ENCODE results near the gene NMT2.

NMT2 gene

DNA sequence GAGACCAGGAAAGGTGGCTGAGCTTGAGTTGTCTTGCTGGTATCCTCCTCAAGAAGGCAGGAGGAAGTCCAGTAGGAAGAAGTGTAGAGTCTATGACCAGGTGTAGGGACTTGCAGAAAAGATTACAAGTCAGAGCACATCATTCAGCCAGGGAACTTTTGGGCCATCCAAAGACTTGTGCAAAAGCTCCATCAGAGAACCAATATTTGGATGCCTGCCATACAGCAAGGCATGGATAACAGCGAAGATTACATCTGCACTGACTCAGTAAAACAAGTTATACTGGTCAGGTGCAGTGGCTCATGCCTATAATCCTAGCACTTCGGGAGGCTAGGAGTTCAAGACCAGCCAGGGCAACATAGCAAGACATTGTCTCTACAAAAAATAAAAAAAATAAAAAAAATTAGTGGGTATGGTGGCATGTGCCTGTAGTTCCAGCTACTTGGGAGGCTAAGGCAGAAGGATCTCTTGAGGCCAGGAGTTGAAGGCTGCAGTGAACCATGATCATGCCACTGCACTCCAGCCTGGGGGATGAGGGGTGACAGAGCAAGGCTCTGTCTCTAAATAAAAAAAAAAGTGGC lies 13.2 kb upstream of the NMT2 start:
- DNase-seq (ENCODE audit: low spot score), result no peak

DNA sequence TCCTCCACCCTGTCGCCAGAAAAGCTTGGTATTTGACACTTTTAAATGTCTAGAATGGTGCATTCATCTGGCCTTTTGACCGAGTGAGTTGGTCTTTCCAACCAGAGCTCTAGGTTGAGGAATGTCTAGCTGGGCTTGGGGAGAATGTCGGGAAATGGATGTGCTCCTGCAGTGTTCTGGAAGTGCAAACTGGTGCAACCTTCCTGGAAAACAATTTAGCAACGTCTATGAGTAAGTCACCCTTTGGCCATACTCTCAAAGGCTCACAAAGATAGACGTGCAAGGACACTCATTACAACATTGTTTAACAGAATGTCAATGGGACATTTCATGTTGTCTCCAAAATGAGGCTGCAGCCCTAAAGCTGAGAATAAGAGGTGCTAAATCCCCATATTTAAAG lies 12.2 kb upstream of the NMT2 start:
- DNase-seq (ENCODE audit: low spot score), result no peak

DNA sequence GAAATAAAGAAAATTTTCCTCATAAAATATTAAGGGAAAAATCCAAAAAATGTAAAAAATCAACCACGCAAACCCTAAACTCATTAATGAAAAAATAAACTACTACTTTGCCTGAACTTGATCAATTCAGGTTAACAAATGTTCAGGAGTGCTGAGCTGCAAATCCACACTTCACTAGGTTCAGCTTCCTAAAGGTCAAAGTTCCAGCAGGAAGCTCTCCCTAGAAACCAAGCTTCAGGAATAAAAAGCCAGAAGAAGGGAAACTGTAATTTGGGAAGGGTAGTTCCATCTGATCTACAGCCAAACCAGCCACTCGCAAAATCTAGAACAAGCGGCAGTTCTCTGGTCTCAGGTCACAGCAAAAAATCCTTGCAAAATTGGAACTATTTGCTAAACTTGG lies 7.8 kb upstream of the NMT2 start:
- no peak for DNase-seq (ENCODE audit: low spot score)

DNA sequence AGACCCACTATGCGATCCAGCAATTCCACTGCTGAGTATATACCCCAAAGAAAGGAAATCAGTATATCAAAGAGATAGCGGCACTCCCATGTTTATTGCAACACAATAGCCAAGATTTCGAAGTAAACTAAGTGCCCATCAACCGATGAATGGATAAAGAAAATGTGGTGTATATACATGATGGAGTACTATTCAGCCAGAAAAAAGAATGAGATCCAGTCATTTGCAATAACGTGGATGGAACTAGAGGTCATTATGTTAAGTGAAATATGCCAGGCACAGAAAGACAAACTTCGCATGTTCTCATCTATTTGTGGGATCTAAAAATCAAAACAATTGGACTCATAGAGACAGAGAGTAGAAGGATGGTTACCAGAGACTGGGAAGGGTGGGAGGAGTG lies 7.1 kb upstream of the NMT2 start:
- DNase-seq (ENCODE audit: low spot score), result no peak

DNA sequence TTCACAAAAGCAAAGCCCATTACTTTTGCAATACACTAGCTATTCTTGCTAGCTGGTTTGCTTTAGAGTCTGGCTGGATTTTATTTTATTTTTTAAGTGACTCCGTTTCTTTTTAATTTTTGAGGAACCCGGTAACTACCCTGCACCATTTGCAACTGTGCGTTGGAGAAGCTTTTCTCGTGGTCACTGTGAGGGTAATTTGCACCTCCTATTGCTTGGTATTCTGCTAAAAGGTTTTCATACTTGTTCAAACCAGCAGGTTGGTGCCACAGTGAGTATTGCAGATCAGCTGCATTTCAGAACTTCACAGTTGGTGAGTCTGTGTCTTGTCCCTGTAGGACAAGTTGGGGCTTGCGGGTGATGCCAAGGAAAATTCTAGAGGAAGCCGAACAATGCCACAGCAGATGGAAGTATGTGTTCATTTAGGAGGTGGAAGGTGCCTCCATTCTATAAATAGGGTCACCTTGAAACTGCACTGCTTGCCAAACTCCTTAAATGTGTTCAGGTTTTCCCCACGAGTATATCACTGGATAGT lies 3.9 kb upstream of the NMT2 start:
- no peak for DNase-seq (ENCODE audit: low spot score)

DNA sequence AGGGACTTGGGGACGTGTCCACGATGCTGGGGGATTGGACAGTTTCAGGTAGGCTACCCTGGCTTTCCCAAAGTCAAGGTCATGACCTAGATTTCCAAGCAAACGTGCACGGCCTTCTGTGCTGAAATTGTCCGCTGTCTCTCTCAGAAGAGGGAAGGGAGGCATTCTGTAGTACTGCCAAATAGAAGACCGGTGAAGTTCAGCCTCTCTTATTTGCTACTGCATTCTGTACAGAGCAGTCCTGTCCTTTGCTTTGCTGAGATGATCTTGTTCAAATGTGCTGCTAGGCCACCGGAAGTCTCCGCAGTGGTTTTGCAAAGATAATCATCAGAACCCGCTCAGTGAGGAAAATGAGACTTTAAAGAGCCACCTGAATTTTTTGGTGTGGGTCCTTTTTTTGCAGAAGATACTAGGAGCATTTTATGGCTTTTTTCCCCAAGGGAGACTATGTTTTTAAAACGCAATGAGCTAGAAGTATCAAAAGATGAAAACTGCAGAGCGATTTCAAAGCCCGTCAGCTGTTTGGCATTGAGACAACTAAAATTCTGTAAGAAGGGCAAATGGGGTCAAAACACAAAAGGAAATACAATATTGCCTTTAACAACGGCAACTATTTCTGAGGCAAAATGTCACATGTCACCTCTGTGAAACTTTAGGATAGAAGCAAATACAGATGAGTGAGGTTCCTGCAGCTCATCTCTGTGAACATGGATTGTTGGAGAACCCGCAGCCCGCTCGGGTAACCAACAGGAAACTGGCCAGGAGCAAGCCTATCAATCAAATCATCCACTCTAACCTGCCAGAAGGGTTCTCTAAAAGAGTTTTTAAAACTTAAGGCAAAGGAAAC lies 1.3 kb upstream of the NMT2 start:
- DNase-seq (ENCODE audit: low spot score), result no peak

DNA sequence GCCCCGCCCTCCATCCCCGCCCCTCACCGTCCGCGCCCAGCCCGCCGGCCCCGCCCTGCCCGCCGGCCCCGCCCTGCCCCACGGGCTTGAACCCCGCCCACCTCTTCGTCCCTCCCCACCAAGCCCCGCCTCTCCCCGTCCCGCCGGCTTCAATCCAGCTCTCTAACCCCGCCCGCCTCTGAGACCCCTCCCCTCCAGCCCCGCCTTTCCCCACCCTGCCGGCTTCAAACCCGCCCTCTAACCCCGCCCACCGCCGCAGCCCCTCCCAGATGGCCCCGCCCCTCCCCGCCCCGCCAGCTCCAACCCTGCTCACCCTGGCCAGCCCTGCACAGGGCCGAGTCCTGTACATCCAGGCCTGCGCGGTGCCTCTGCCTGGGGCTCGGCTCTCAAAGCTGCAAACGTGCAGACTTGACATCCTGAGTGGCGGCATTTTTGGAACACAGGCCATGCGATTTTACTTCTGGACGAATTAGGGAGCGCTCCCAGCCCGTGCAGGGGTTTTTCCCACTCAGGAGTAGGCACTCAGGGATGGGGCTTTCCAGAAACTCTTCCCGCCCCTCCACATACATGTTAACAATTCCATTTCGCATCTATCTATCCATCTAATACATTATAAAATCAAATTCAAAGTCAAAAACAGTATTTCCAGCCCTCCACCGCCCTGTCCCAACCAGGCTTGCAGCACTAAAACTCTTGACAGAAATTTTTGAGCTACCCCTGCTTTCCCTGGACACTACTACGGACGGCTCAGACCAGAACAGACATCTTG lies 477 bp upstream of the NMT2 start:
- peak; percentile 88 for DNase-seq (ENCODE audit: low spot score)

DNA sequence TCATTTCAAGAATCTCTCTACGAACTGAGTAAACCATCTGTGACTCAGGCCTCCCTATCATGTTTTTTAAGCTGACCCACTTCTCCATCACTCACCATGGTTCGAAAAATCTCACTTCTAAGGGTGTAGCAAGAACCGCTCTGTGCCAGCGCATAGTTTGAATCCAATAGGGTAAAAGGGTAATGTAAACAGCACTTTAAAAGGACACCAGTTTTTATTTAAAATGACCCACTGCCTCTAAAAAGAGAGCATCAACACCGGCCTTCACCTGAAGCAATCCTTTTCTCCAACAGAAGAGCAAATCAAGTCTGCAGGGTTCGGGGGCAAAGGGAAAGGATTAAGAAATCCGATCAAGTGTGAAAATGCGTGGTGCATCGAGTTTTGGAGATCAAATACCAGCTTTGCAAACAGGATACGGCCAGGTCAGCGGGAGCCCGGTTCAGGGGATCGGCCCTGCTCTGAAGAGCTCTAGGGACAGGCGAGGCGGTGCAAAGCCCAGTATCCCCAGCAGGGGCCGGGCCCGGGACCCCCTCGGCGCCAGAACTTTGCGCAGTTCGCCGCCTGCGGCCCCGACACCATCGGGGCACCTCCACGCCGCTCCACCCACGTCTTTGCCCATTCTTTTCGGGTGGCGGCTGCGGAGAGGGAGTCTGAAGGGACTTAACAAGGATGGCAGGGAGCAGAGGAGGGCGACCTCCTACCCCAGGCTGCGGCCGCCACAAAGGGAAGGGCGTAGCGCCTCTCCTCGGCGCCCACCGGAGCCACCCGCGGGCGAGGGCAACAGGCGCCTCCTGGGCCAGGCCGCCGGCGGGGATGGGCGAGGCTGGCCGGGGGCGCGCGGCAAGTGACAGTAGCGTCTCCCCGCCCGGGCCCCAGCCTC lies 842 bp downstream of the NMT2 start:
- DNase-seq (ENCODE audit: low spot score), result no peak

DNA sequence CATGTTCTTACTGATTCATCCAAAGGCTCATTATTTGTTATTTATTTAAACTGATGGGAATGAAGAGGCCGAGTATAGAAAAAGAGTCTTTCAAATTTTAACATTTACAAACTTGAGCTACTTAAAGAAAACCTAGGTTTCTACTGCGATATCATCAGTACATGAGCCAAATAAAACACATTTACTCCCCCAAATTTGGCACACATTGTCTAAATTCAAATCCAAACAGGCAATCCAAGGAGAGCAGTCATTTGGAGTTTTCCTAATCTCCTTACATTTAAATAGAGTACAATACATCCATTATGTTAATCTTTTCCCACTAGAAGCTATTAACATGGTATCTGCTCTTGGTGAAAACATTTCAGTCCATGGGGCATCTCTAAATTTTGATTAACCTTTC lies 2.2 kb downstream of the NMT2 start:
- DNase-seq (ENCODE audit: low spot score), result no peak

DNA sequence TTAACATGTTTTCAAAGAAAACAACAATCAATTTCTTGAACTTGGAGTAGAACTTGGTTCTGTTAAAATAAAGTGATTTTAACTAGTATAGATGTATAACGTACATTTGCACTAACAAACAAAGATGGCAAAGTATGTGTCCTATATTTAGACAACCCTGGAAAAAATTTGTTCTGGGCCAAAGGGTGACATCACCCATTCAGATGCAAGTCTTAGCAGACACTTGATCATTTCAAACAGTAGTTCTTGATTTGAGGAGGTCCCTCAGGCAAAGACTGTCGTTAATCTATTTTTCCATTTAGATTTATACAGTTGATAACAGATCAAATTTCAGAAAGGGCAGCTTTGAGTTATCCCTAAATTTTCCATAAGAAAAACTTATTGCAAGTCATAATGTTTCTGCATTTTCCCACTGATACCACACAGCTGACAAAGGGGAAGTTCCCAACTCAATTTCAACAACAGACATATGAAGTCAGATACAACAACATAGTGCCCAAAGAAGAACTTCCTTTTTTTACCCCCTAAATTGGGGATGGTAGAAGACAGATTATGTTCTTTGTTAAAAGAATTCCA lies 5.2 kb downstream of the NMT2 start:
- DNase-seq (ENCODE audit: low spot score), result no peak

DNA sequence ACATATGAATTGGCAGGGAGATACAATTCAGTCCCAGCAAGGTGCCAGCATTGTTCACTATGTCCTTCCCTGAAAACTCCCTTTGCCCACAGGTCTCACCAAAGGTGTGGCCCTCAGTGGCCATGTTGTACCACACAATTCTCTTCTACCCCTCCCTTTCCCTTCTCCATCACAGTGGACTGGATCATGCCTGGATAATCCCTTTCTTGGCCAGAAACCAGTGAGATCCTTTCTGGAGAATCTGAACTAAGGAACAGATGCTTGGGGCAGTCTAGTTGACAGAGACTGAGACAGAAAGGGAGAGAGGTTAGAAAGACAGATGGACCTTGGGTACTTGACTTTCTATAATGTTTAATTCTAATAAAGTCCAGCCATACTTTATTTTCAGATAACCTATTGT lies 9.5 kb downstream of the NMT2 start:
- no peak for DNase-seq (ENCODE audit: low spot score)

DNA sequence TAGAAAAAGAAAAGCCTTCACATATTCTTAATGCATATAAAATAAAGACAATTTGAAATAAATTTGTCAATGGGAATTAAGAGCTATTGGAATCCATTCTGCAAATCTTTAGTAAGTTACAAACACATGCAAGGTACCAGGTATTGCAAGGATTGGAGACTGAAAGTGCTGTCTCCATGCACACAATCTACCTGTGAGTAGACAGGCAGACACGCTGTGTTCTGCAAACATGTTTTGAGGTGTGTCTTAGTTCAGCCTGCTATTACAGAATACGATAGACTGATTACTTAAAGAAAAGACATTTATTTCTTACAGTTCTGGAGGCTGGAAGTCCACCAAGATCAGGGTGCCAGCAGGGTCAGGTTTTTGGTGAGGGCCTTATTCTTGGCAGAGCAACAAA lies 10.0 kb downstream of the NMT2 start:
- DNase-seq (ENCODE audit: low spot score), result no peak

DNA sequence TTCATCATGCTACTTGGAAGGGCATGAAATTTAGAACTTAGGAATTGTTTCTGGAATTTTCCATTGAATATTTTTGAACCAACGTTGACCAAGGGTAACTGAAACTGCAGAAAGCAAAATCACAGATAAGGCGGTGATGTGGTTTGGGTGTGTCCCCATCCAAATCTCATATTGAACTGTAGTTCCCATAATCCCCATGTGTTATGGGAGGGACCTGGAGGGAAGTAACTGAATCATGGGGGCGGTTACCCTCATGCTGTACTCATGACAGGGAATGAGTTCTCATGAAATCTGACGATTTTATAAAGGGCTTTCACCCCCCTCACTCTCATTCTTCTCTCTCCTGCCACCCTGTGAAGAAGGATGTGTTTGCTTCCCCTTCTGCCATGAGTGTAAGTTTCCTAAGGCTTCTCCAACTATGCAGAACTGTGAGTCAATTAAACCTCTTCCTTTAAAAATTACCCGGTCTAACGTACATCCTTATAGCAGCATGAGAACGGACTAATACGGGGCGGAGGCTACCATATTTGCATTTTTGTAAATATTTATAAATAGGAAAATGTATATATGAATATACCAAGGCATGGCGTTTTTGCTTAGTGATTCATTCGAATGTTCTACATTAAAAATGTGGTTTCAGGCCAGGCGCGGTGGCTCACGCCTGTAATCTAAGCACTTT lies 12.4 kb downstream of the NMT2 start:
- no peak for DNase-seq (ENCODE audit: low spot score)

DNA sequence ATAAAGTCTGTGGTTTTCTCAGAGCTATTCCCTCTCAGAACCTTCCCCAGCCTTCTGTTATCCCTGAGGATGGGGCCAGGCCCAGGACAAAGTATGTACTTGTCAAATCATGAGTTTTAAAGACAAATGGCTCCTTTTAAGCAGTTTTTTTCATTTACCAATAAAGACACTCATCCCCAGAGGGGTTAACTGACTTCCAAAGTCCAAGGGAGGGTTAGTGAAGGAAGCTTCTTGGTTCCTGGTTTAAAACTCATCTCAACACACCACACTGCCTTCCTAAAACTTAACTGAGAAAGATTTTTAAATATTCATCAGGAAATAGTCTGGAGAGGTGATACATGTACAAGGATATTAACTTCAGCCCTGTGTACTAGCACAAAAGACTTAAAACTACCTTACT lies 15.9 kb downstream of the NMT2 start:
- DNase-seq (ENCODE audit: low spot score), result no peak

DNA sequence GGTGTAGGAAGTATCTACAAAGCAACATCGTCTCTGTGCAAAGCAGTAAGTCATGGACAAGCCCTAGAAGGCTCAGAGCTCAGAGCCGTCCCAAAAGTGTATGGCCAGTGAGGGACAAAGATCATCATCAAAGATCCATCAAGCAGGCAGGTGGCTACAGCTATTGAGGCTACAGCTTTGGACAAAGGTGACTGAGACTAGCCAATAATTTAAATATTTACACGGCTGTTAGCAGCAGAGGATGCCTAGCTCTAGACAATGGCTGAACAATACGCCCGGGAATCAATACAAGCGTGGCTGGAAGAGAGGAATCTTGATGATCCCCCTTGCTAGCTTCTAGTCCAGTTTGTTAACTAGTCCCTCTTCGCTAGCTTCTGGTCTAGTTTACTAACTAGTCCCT lies 17.9 kb downstream of the NMT2 start:
- DNase-seq (ENCODE audit: low spot score), result no peak

DNA sequence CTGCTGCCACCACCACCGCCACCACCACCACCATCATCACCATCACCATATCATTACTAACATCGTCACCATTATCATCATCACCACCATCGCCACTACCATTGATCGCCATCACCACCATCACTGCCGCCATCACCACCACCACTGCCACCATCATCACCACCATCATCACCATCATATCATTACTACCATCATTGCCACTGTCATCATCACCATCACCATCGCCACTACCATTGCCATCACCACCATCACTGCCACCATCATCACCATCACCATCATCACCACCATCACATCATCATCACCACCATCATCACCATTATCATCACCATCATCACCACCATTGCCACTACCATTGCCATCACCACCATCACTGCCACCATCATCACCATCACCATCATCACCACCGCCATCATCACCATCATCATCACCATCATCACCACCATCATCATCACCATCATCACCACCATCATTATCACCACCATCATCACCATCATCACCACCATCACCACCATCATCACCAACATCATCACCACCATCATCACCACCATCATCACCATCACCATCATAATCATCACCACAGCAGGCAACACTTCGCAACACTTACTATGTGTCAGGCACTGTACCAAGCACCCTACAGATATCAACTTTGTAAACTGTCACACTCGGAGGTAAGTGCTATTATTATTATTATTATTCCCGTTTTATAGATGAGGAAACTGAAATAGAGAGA lies 19.3 kb downstream of the NMT2 start:
- DNase-seq (ENCODE audit: low spot score), result no peak

DNA sequence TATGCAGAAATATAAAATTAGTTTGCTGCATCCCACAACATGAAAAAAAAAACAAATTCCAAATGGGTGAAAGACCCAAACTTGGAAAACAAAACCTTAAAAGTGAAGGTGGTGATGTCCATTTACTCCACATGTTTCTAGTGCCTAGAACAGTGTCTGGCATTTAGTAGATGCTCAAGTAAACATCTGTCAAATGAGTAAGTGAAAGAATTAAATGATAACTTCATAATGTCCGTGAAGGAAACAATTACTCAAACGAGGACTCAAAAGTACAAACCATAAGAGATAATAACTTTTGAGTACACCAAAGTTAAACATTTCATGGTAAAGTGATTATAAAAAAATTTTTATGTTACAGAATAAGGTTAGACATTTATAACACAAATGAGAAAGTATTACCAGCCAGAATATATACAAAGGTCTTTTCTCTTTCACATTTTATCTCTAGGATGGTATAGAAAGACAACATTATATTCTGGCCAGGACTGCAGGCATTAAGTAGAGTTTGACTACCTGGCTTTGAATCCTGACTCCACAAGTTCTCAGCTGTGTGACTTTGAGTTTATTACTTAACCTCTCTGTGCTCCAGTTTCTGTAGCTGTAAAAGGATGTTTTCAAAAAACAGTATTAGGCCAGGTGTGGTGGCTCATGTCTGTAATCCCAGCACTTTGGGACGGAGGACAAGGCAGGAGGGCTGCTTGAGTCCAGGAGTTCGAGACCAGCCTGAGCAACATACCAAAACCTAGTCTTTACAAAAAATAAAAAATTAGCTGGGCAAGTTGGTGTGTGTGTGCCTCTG lies 20.7 kb downstream of the NMT2 start:
- DNase-seq (ENCODE audit: low spot score), result no peak

DNA sequence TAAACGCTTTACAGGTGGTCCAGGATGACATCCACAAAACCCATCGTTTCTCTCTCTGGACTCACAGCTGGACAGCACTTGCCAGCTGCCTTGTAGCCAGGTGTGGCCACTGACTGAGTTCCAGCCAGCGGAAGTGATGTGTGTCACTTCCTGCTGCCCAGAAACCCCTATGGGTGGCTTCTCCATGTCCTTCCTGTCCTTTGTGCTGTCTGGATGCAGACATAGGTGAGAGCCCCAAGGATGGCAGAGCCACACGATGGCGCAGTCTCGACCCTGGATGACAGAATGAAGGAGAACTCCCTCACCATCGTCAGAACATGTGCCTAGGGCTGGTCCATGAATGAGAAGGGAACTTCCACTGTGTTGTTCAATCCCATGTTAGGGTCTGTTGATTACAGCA lies 22.1 kb downstream of the NMT2 start:
- no peak for DNase-seq (ENCODE audit: low spot score)

DNA sequence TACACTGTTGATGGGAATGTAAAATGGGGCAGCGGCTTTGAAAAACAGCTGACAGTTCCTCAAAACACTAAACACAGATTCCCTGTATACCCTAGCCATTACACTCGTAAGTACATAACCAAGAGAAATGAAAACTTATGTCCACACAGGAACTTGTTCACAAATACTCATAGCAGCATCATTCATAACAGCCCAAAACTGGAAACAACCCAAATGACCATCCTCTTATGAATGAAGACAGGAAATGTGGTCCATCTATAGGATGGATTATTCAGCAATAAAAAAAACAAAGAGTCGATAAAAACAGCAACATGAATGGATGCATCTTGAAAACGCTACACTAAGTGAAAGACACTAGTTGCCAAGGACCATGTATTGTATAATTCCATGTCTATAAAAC lies 23.7 kb downstream of the NMT2 start:
- DNase-seq (ENCODE audit: low spot score), result no peak
